ENCODE measurements around the gene CCDC174. TPM values are rescaled to one million over a fixed set of nuclear protein-coding genes. Genes with fewer than 3 reads are reported as not detected.
"Not testable (repeated sequence)": the region's sequence is repeated elsewhere in the genome, so short reads cannot be mapped to it uniquely, and the experiment has no call there.

The CCDC174 gene
- total RNA-seq, 5 donors from 2014 or later (not counting 1 experiment from before 2014, with no cell fraction given): 36.1 to 48.9 (median 40.6) TPM

DNA sequence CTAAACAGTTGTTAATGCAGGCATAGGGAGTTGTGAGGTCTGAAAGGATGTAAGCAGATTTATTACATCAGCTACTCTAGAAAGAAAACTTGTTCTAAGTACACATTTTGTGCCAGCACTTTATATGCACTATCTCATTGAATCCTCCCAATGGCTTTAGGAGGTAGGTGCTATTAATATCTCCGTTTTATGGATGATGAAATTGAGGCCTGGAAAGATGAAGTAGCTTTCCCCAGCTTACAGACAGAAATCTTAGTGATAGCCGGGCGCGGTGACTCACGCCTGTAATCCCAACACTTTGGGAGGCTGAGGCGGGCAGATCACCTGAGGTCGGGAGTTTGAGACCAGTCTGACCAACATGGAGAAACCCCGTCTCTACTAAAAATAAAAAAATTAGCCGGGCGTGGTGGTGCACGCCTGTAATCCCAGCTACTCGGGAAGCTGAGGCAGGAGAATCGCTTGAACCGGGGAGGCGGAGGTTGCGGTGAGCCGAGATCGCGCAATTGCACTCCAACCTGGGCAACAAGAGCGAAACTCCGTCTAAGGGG is 872 bp downstream of the CCDC174 start:
- H3K9me3 Mint-ChIP-seq; H3K27me3 Mint-ChIP-seq; ATAC-seq (replicated peaks in 1 of 4); H3K27me3 ChIP-seq (replicated peaks in 1 of 2; ENCODE audit: control insufficient read depth in 2 of 2, extremely low read depth in 1 of 2, insufficient read depth in 2 of 2, low read length in 1 of 2); H3K9me3 ChIP-seq; DNase-seq: not testable (repeated sequence)
- Histone ChIP-seq H3K36me3 (ENCODE audit: control insufficient read depth in 2 of 2, extremely low read depth in 1 of 2, insufficient read depth in 1 of 2, low read length in 1 of 2) (peaks cover 0 to 30% of the 10 kb centered on the region in 2 donors), H3K4me3 (ENCODE audit: control insufficient read depth in 1 of 2, extremely low read depth in 1 of 2, low read length in 1 of 2) (peak overlapping the region; percentile 68 to 83), H3K27ac (ENCODE audit: low read length) (peak overlapping the region; percentile 98), H3K4me1 (ENCODE audit: control insufficient read depth in 1 of 2, extremely low read depth in 1 of 2, insufficient read depth in 2 of 2, low read length in 2 of 2) (peaks cover 15 to 21% of the 10 kb centered on the region in 2 experiments)
- H3K27ac Mint-ChIP-seq: peak overlapping the region; percentile 94 to 98
- peaks cover 19% of the 10 kb centered on the region for H3K36me3 Mint-ChIP-seq
- POLR2A ChIA-PET: interaction anchor here (0.6 to 2.0 kb wide), 9 partner anchors 221 to 1301 kb away, joined by 3 to 13 read pairs (median 3); partner anchors contain the start of genes CHCHD4 (in 1 of the 2), LSM3 (in 1 of the 2), NR2C2 (in 1 of the 2) and TMEM43 (in 1 of the 2)
- peaks cover 59 to 73% (median 66%) of the 10 kb centered on the region in 3 donors for H3K4me1 Mint-ChIP-seq
- CTCF ChIA-PET: interaction anchor here (0.5 to 1.0 kb wide), 2 partner anchors 272 to 755 kb away, joined by 3 read pairs; no protein-coding TSS in a partner anchor
- WGBS (ENCODE audit: insufficient coverage): 97% methylated on average over 11 of the region's 21 CpGs
- peak overlapping the region; percentile 95 to 98 (median 97) for H3K4me3 Mint-ChIP-seq

DNA sequence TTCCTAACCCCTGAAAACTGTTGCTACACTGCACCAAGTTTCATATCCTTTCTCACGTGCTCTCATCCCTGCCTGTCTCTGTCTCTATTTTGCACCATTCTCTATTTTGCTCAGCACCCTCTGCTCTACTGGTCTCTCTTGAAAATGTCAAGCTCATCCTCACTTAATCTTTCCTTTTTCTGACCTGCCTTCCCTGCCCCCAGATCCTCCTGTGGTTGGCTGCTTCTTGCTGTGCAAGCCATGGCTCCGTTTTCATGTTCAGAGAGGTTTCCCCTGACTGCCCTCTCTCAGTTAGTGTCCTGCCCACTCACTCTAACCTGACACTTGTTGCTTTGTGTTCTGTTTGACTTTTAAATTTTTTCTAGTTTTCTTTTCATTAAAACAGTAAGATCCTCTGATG is 6.0 kb downstream of the CCDC174 start:
- H3K9me3 Mint-ChIP-seq: no peaks in the 10 kb centered on the region
- H3K4me1 ChIP-seq (ENCODE audit: control insufficient read depth in 1 of 2, extremely low read depth in 1 of 2, insufficient read depth in 2 of 2, low read length in 2 of 2): peaks cover 3 to 10% of the 10 kb centered on the region in 2 experiments
- WGBS (ENCODE audit: insufficient coverage): 50% methylated on average over 1 of the region's 2 CpGs
- H3K36me3 ChIP-seq (ENCODE audit: control insufficient read depth in 2 of 2, extremely low read depth in 1 of 2, insufficient read depth in 1 of 2, low read length in 1 of 2): peaks cover 5 to 81% of the 10 kb centered on the region in 2 donors
- H3K27ac Mint-ChIP-seq: no peak overlapping the region
- no peak for DNase-seq
- peaks cover 55% of the 10 kb centered on the region for H3K36me3 Mint-ChIP-seq
- H3K4me1 Mint-ChIP-seq: peaks cover 39 to 46% (median 45%) of the 10 kb centered on the region in 3 donors
- H3K9me3 ChIP-seq: no peaks in the 10 kb centered on the region
- CTCF ChIA-PET: no interaction called here
- POLR2A ChIA-PET: no interaction called here
- H3K27me3 ChIP-seq (replicated peaks in 1 of 2; ENCODE audit: control insufficient read depth in 2 of 2, extremely low read depth in 1 of 2, insufficient read depth in 2 of 2, low read length in 1 of 2): no peaks in the 10 kb centered on the region
- no peak for ATAC-seq (replicated peaks in 1 of 4)
- no peak overlapping the region for H3K4me3 ChIP-seq (ENCODE audit: control insufficient read depth in 1 of 2, extremely low read depth in 1 of 2, low read length in 1 of 2)
- no peaks in the 10 kb centered on the region for H3K27me3 Mint-ChIP-seq
- no peak overlapping the region for H3K4me3 Mint-ChIP-seq
- no peak overlapping the region for H3K27ac ChIP-seq (ENCODE audit: low read length)

DNA sequence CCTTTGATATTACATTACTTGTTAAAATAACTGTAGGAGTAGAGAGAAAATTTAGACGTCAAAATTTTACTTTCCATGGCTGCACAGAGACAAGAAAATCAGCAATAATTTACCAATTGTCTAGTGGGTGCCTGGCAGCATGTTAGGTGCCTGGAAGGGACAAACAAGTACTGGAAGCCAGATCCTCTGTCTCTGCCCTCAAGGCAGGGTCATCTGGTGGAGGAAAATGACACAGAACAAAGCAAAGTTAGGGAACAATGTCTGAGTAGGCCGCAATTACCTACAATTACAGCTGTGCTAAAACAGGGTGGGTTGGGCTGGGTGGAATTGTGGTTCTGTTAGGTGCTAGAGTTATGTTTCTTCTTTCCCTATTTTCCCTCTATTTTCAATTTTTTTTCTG is 7.4 kb downstream of the CCDC174 start:
- DNase-seq (no peak), ATAC-seq (replicated peaks in 1 of 4) (no peak)
- Histone ChIP-seq H3K4me3 (ENCODE audit: control insufficient read depth in 1 of 2, extremely low read depth in 1 of 2, low read length in 1 of 2) (no peak overlapping the region), H3K4me1 (ENCODE audit: control insufficient read depth in 1 of 2, extremely low read depth in 1 of 2, insufficient read depth in 2 of 2, low read length in 2 of 2) (no peaks in the 10 kb centered on the region), H3K27ac (ENCODE audit: low read length) (no peak overlapping the region), H3K9me3 (no peaks in the 10 kb centered on the region), H3K27me3 (replicated peaks in 1 of 2; ENCODE audit: control insufficient read depth in 2 of 2, extremely low read depth in 1 of 2, insufficient read depth in 2 of 2, low read length in 1 of 2) (no peaks in the 10 kb centered on the region), H3K36me3 (ENCODE audit: control insufficient read depth in 2 of 2, extremely low read depth in 1 of 2, insufficient read depth in 1 of 2, low read length in 1 of 2) (peaks cover 5 to 95% of the 10 kb centered on the region in 2 donors)
- no CpG with 5 or more reads among the region's 2 CpGs for WGBS (ENCODE audit: insufficient coverage)
- no peak overlapping the region for H3K4me3 Mint-ChIP-seq
- H3K27me3 Mint-ChIP-seq: no peaks in the 10 kb centered on the region
- H3K9me3 Mint-ChIP-seq: no peaks in the 10 kb centered on the region
- H3K4me1 Mint-ChIP-seq: peaks cover 26 to 36% (median 34%) of the 10 kb centered on the region in 3 donors
- CTCF ChIA-PET: no interaction called here
- POLR2A ChIA-PET: no interaction called here
- no peak overlapping the region for H3K27ac Mint-ChIP-seq
- peaks cover 63% of the 10 kb centered on the region for H3K36me3 Mint-ChIP-seq

DNA sequence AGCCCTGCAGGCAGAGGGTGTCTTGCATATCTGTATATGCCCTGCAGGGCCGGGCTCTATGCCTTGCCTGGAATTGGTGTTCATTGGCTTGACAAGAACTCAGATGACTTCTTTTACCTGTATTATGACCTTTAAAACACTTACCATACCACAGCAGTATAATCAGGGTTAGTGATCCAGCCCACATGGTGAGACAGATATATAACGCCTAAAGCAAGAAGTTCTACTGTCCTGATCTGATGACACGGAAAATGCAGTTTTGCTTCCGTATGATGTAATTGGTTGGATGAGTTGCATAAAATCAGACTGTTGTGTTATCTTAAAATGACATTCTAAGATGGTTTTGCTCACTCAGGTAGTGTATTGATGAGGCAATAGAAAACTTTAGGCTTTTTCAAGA is 9.4 kb downstream of the CCDC174 start:
- no peak overlapping the region for H3K4me3 Mint-ChIP-seq
- H3K36me3 Mint-ChIP-seq: peaks cover 71% of the 10 kb centered on the region
- Histone ChIP-seq H3K36me3 (ENCODE audit: control insufficient read depth in 2 of 2, extremely low read depth in 1 of 2, insufficient read depth in 1 of 2, low read length in 1 of 2) (peaks cover 17 to 99% of the 10 kb centered on the region in 2 donors), H3K9me3 (no peaks in the 10 kb centered on the region), H3K27me3 (replicated peaks in 1 of 2; ENCODE audit: control insufficient read depth in 2 of 2, extremely low read depth in 1 of 2, insufficient read depth in 2 of 2, low read length in 1 of 2) (no peaks in the 10 kb centered on the region), H3K4me3 (ENCODE audit: control insufficient read depth in 1 of 2, extremely low read depth in 1 of 2, low read length in 1 of 2) (no peak overlapping the region), H3K4me1 (ENCODE audit: control insufficient read depth in 1 of 2, extremely low read depth in 1 of 2, insufficient read depth in 2 of 2, low read length in 2 of 2) (no peaks in the 10 kb centered on the region), H3K27ac (ENCODE audit: low read length) (no peak overlapping the region)
- no peak for ATAC-seq (replicated peaks in 1 of 4)
- CTCF ChIA-PET: no interaction called here
- H3K9me3 Mint-ChIP-seq: no peaks in the 10 kb centered on the region
- DNase-seq: no peak
- peaks cover 17 to 23% (median 23%) of the 10 kb centered on the region in 3 donors for H3K4me1 Mint-ChIP-seq
- WGBS (ENCODE audit: insufficient coverage): no CpG with 5 or more reads among the region's 4 CpGs
- H3K27ac Mint-ChIP-seq: no peak overlapping the region
- POLR2A ChIA-PET: no interaction called here
- no peaks in the 10 kb centered on the region for H3K27me3 Mint-ChIP-seq

DNA sequence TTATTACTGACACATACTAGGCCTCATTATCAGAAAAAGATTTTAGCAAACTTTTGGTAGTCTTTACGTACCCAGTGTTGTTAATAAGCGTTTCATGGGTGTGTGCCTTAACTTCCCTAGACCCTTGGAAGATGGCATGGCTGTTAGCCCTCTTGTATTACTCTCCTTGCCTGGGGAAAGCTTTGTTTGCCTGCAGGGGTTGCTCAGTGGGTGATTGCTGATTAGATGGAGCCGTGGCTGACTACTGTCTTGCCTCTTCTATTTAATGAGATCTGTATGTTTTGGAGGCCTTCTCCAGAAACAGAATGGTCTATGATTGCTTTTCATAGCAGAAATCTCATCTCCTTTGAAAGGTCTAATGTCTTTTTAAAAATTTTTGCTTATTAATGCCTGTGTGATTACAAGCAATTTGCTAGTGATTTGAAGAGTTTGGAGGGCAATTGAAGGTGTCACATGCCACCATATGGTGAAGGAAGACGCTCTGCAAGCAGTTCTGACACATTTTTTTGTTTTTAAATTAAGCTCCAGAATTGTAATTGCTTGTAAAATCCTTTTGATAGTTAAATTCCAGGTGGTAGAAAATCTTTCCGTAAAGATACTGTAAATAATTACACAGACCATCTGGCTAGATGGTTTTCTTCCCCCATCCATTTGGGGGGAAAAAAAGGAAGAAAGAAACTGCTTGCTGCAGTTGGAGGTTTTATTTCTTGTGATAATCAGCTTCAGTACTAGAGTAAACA is 12.0 kb downstream of the CCDC174 start:
- no peaks in the 10 kb centered on the region for H3K9me3 ChIP-seq
- no peak for ATAC-seq (replicated peaks in 1 of 4)
- ChIA-PET POLR2A (no interaction called here), CTCF (no interaction called here)
- Mint-ChIP-seq H3K27me3 (no peaks in the 10 kb centered on the region), H3K9me3 (no peaks in the 10 kb centered on the region), H3K4me3 (no peak overlapping the region), H3K4me1 (peaks cover 3 to 7% (median 4%) of the 10 kb centered on the region in 3 donors), H3K36me3 (peaks cover 63% of the 10 kb centered on the region), H3K27ac (no peak overlapping the region)
- WGBS (ENCODE audit: insufficient coverage): 100% methylated on average over 4 of the region's 5 CpGs
- H3K36me3 ChIP-seq (ENCODE audit: control insufficient read depth in 2 of 2, extremely low read depth in 1 of 2, insufficient read depth in 1 of 2, low read length in 1 of 2): peaks cover 17 to 97% of the 10 kb centered on the region in 2 donors
- H3K27ac ChIP-seq (ENCODE audit: low read length): no peak overlapping the region
- no peak for DNase-seq
- H3K4me1 ChIP-seq (ENCODE audit: control insufficient read depth in 1 of 2, extremely low read depth in 1 of 2, insufficient read depth in 2 of 2, low read length in 2 of 2): no peaks in the 10 kb centered on the region
- H3K4me3 ChIP-seq (ENCODE audit: control insufficient read depth in 1 of 2, extremely low read depth in 1 of 2, low read length in 1 of 2): no peak overlapping the region
- H3K27me3 ChIP-seq (replicated peaks in 1 of 2; ENCODE audit: control insufficient read depth in 2 of 2, extremely low read depth in 1 of 2, insufficient read depth in 2 of 2, low read length in 1 of 2): no peaks in the 10 kb centered on the region

DNA sequence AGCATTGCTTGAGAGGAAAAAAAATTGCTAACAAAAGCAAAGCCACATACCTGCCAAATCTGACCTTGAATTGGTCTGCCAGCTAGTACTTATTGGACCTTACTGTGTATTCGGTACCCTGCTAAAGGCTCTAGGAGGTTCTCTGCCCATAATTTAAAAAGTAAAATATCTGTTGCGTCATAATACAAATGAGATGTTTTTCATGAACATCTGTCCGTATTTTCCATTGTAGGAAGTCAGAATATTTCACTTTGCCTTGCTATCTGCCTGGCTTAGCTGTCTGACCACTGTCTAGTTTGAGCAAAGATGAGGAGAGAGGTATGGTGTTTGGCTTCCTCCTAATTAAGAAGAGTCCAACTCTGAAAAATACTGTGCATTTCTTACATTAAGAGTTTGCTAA is 12.6 kb downstream of the CCDC174 start:
- Histone ChIP-seq H3K4me3 (ENCODE audit: control insufficient read depth in 1 of 2, extremely low read depth in 1 of 2, low read length in 1 of 2) (no peak overlapping the region), H3K9me3 (no peaks in the 10 kb centered on the region), H3K27me3 (replicated peaks in 1 of 2; ENCODE audit: control insufficient read depth in 2 of 2, extremely low read depth in 1 of 2, insufficient read depth in 2 of 2, low read length in 1 of 2) (no peaks in the 10 kb centered on the region), H3K36me3 (ENCODE audit: control insufficient read depth in 2 of 2, extremely low read depth in 1 of 2, insufficient read depth in 1 of 2, low read length in 1 of 2) (peaks cover 17 to 97% of the 10 kb centered on the region in 2 donors), H3K27ac (ENCODE audit: low read length) (no peak overlapping the region), H3K4me1 (ENCODE audit: control insufficient read depth in 1 of 2, extremely low read depth in 1 of 2, insufficient read depth in 2 of 2, low read length in 2 of 2) (no peaks in the 10 kb centered on the region)
- POLR2A ChIA-PET: no interaction called here
- 88% methylated on average over 3 of the region's 3 CpGs for WGBS (ENCODE audit: insufficient coverage)
- Mint-ChIP-seq H3K9me3 (no peaks in the 10 kb centered on the region), H3K27ac (no peak overlapping the region), H3K27me3 (no peaks in the 10 kb centered on the region), H3K4me3 (no peak overlapping the region), H3K36me3 (peaks cover 58% of the 10 kb centered on the region), H3K4me1 (peaks cover 3 to 7% (median 4%) of the 10 kb centered on the region in 3 donors)
- CTCF ChIA-PET: no interaction called here
- ATAC-seq (replicated peaks in 1 of 4) (no peak), DNase-seq (no peak)

Measured in T-cell (primary cell).